PC-9 (cell line): ENCODE results near the gene MRM3.

Experiments used
- CTCF ChIP-seq: fragments of 200-600 bp; sonication (generic); conservative IDR thresholded peaks from 2 replicates; pipeline ENCODE4 v1.6.1; 2017; ENCODE audit warnings: mixed run types, antibody characterized with exemption, mild to moderate bottlenecking, moderate library complexity
- EZH2 ChIP-seq: fragments of 200-600 bp; sonication (generic); IDR thresholded peaks from 2 replicates; pipeline ENCODE4 v1.8.0; 2017; ENCODE audit warnings: antibody characterized with exemption, low read depth

DNA sequence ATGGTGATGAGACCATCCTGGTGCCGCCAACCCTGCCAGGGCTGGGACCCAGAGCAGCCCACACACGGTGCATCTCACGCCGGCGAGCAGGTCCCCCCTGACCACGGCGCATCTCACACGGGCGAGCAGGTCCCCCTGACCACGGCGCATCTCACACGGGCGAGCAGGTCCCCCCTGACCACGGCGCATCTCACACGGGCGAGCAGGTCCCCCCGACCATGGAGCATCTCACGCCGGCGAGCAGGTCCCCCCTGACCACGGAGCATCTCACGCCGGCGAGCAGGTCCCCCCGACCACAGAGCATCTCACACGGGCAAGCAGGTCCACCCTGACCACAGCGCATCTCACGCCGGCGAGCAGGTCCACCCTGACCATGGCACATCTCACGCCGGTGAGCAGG lies 59.2 kb downstream of the MRM3 start:
- no peak for TF ChIP-seq CTCF
- no peak for TF ChIP-seq EZH2
